T-helper 17 cell (primary cell): Measurements from ENCODE around the gene HOXA1. TPM values are rescaled to one million over a fixed set of nuclear protein-coding genes. Genes with fewer than 3 reads are reported as not detected.

ENCODE experiments used
- ATAC-seq: fragments of 150-1000 bp; cut with Tn5 transposase; 2 replicates; pipeline ENCODE4 v1.10.0; 2021; ENCODE audit warnings: mild to moderate bottlenecking, moderate library complexity
- DNase-seq, 3 donors: peaks; one replicate each; pipeline versions ENCODE4 v3.0.0 to v3.0.0-alpha.2; 2020 to 2021
- H3K9me3 ChIP-seq: one replicate; pipeline ENCODE4 v1.7.0; 2013; ENCODE audit warnings: low read length, mild to moderate bottlenecking; ENCODE audit not compliant: control insufficient read depth, poor library complexity, severe bottlenecking
- H3K27ac Mint-ChIP-seq: one replicate; pipeline ENCODE4 v1.8.0; 2022; ENCODE audit warnings: mild to moderate bottlenecking, moderate library complexity, mixed read lengths
- H3K27me3 Mint-ChIP-seq: one replicate; pipeline ENCODE4 v1.8.0; 2022; ENCODE audit warnings: mixed read lengths
- H3K36me3 Mint-ChIP-seq: one replicate; pipeline ENCODE4 v1.8.0; 2022; ENCODE audit warnings: low read depth, mixed read lengths
- H3K4me1 Mint-ChIP-seq: one replicate; pipeline ENCODE4 v1.8.0; 2022; ENCODE audit warnings: mild to moderate bottlenecking, mixed read lengths
- H3K4me3 Mint-ChIP-seq: one replicate; pipeline ENCODE4 v1.8.0; 2022; ENCODE audit warnings: mild to moderate bottlenecking, moderate library complexity, mixed read lengths
- total RNA-seq, 4 donors: library from RNA in 2 of 4; stranded (reverse) in 2 of 4; gene quantifications; one replicate each; pipeline ENCODE4 v1.2.3 and lab custom pipeline; 2022 to 2026

HOXA1 gene
- total RNA-seq, 2 donors from 2014 or later, result 0.60 to 0.72 TPM

GRCh38 chr7:27109466-27110185, 13.8 kb upstream of the HOXA1 start:
- H3K36me3 Mint-ChIP-seq, result no peaks in the 10 kb centered on the region
- no peaks in the 10 kb centered on the region for H3K4me1 Mint-ChIP-seq
- peaks cover 13% of the 10 kb centered on the region for H3K27me3 Mint-ChIP-seq
- peak overlapping the region; percentile 15 for H3K4me3 Mint-ChIP-seq
- ATAC-seq (no peak), DNase-seq (no peak)
- H3K27ac Mint-ChIP-seq, result no peak overlapping the region
- no peaks in the 10 kb centered on the region for H3K9me3 ChIP-seq

GRCh38 chr7:27108390-27109127, 12.8 kb upstream of the HOXA1 start:
- Mint-ChIP-seq H3K4me3 (no peak overlapping the region), H3K27ac (no peak overlapping the region), H3K27me3 (peaks cover 22% of the 10 kb centered on the region), H3K4me1 (peaks cover 2% of the 10 kb centered on the region), H3K36me3 (no peaks in the 10 kb centered on the region)
- no peaks in the 10 kb centered on the region for H3K9me3 ChIP-seq
- DNase-seq (no peak), ATAC-seq (no peak)

GRCh38 chr7:27107391-27108381, 11.9 kb upstream of the HOXA1 start:
- ATAC-seq (no peak), DNase-seq (no peak)
- Mint-ChIP-seq H3K36me3 (peaks cover 5% of the 10 kb centered on the region), H3K27ac (no peak overlapping the region), H3K27me3 (peaks cover 30% of the 10 kb centered on the region), H3K4me1 (peaks cover 6% of the 10 kb centered on the region), H3K4me3 (no peak overlapping the region)
- H3K9me3 ChIP-seq, result no peaks in the 10 kb centered on the region

GRCh38 chr7:27106901-27107240, 11.1 kb upstream of the HOXA1 start:
- no peaks in the 10 kb centered on the region for H3K9me3 ChIP-seq
- Mint-ChIP-seq H3K36me3 (peaks cover 6% of the 10 kb centered on the region), H3K27ac (no peak overlapping the region), H3K4me3 (no peak overlapping the region), H3K4me1 (peaks cover 10% of the 10 kb centered on the region), H3K27me3 (peaks cover 38% of the 10 kb centered on the region)
- ATAC-seq, result no peak
- no peak for DNase-seq

GRCh38 chr7:27106181-27106900, 10.5 kb upstream of the HOXA1 start:
- DNase-seq (no peak), ATAC-seq (no peak)
- Mint-ChIP-seq H3K27ac (no peak overlapping the region), H3K4me1 (peaks cover 10% of the 10 kb centered on the region), H3K4me3 (no peak overlapping the region), H3K27me3 (peaks cover 43% of the 10 kb centered on the region), H3K36me3 (peaks cover 6% of the 10 kb centered on the region)
- H3K9me3 ChIP-seq, result no peaks in the 10 kb centered on the region

GRCh38 chr7:27105301-27106031, 9.7 kb upstream of the HOXA1 start:
- peaks cover 10% of the 10 kb centered on the region for H3K4me1 Mint-ChIP-seq
- H3K9me3 ChIP-seq, result no peaks in the 10 kb centered on the region
- peaks cover 47% of the 10 kb centered on the region for H3K27me3 Mint-ChIP-seq
- no peak for DNase-seq
- ATAC-seq, result no peak
- peaks cover 6% of the 10 kb centered on the region for H3K36me3 Mint-ChIP-seq
- no peak overlapping the region for H3K27ac Mint-ChIP-seq
- no peak overlapping the region for H3K4me3 Mint-ChIP-seq

- no peak for DNase-seq
- H3K9me3 ChIP-seq, result no peaks in the 10 kb centered on the region
- Mint-ChIP-seq H3K27me3 (peaks cover 56% of the 10 kb centered on the region), H3K4me1 (peaks cover 10% of the 10 kb centered on the region), H3K36me3 (peaks cover 8% of the 10 kb centered on the region), H3K4me3 (no peak overlapping the region), H3K27ac (no peak overlapping the region)
- no peak for ATAC-seq
Measured at GRCh38 chr7:27104341-27105058, 8.7 kb upstream of the HOXA1 start.

- peaks cover 9% of the 10 kb centered on the region for H3K36me3 Mint-ChIP-seq
- H3K9me3 ChIP-seq, result no peaks in the 10 kb centered on the region
- peaks cover 14% of the 10 kb centered on the region for H3K4me1 Mint-ChIP-seq
- no peak for ATAC-seq
- H3K27ac Mint-ChIP-seq, result no peak overlapping the region
- no peak for DNase-seq
- H3K4me3 Mint-ChIP-seq, result peak overlapping the region; percentile 76
- peaks cover 65% of the 10 kb centered on the region for H3K27me3 Mint-ChIP-seq
Measured at GRCh38 chr7:27103489-27104226, 7.9 kb upstream of the HOXA1 start.

GRCh38 chr7:27102581-27103442, 7.0 kb upstream of the HOXA1 start, which contains the start of gene HOXA2:
Gene HOXA2 (minus strand): TSS chr7:27102683. CDS start chr7:27102500, 183 bp downstream.
- ATAC-seq, result no peak
- H3K27ac Mint-ChIP-seq, result no peak within 1 kb of the TSS
- H3K36me3 Mint-ChIP-seq, result peaks cover 9% of the 10 kb centered on the region
- peak within 1 kb of the TSS; percentile 76 for H3K4me3 Mint-ChIP-seq
- no peaks in the 10 kb centered on the region for H3K9me3 ChIP-seq
- no peak for DNase-seq
- H3K27me3 Mint-ChIP-seq, result peaks cover 69% of the 10 kb centered on the region
- H3K4me1 Mint-ChIP-seq, result peaks cover 20% of the 10 kb centered on the region

- Mint-ChIP-seq H3K36me3 (peaks cover 9% of the 10 kb centered on the region), H3K4me1 (peaks cover 22% of the 10 kb centered on the region), H3K27ac (no peak overlapping the region), H3K4me3 (peak overlapping the region; percentile 28), H3K27me3 (peaks cover 77% of the 10 kb centered on the region)
- no peak for DNase-seq
- no peak for ATAC-seq
- no peaks in the 10 kb centered on the region for H3K9me3 ChIP-seq
Measured at GRCh38 chr7:27101957-27102580, 6.3 kb upstream of the HOXA1 start.
